ENCODE data around the gene SNRNP48.

DNA sequence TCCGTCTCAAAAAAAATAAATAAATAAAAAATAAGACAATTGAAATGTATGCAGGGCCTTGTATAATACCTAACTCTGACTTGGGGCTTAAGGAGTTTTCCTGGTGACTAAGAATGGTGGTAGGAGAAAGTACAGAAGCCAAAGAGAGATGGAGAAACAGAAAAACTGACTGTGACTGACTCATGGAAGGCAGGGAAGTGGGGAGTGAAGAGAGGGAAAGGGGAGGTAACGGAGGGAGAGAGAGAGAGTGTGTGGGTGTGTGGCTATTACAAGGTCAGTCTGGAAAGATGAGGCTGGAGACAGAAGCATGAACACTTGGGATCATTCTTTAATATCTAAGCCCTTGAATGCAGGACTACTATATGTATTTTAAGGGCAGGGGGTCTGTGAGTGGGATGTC lies 38.5 kb downstream of the SNRNP48 start:
- TF ChIP-seq EZH2 (IDR thresholded peaks at IDR 0.05; ENCODE audit: insufficient read depth, poor library complexity, severe bottlenecking): no peak
- TF ChIP-seq EZH2phosphoT487 (IDR thresholded peaks at IDR 0.05; ENCODE audit: insufficient read depth, low read depth): no peak
